Suprapubic skin (tissue), 2 donors: Measurements from ENCODE around the gene NAALADL2.

Source experiments
- EP300 ChIP-seq: sonication (generic); formaldehyde crosslinking; IDR thresholded peaks from one replicate; pipeline ENCODE4 v1.6.1; 2017; ENCODE audit warnings: antibody characterized with exemption
- POLR2A ChIP-seq, 2 donors: fragments of 450-650 bp; IDR thresholded peaks; one replicate each; pipeline ENCODE4 v1.6.1; 2017; ENCODE audit warnings: antibody characterized with exemption in 2 of 2, mild to moderate bottlenecking in 2 of 2, moderate library complexity in 2 of 2

DNA sequence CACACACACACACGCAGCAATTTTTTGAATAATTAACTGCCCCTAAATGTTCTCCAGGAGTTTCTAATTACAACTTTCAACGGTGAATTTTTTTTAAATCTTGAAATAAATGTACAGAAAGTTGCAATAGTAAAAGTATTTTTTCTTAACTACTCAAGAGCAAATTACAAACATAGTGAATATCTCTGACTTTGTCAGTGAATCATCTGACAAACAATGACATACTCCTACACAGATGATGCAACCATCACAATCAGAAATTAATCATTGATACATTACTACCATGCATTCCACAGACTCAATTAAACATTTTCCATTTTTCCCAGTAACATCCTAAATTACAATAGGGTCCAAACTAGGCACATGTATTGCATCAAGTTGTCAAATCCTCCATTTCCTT lies 597.3 kb downstream of the NAALADL2 start:
- no peak for TF ChIP-seq EP300
- no peak for TF ChIP-seq POLR2A (IDR thresholded peaks at IDR 0.05)
